CD4-positive, alpha-beta T cell treated with Interferon alpha-2 for 1 hour (primary cell): ENCODE data around the gene CETN1.

Experiments used
- DNase-seq, 2 donors: peaks; one replicate each; pipeline ENCODE4 v3.0.0-alpha.2; 2020 to 2022

CETN1 gene

GRCh38 chr18:627231-627630, 47.1 kb downstream of the CETN1 start:
- DNase-seq = no peak

DNA sequence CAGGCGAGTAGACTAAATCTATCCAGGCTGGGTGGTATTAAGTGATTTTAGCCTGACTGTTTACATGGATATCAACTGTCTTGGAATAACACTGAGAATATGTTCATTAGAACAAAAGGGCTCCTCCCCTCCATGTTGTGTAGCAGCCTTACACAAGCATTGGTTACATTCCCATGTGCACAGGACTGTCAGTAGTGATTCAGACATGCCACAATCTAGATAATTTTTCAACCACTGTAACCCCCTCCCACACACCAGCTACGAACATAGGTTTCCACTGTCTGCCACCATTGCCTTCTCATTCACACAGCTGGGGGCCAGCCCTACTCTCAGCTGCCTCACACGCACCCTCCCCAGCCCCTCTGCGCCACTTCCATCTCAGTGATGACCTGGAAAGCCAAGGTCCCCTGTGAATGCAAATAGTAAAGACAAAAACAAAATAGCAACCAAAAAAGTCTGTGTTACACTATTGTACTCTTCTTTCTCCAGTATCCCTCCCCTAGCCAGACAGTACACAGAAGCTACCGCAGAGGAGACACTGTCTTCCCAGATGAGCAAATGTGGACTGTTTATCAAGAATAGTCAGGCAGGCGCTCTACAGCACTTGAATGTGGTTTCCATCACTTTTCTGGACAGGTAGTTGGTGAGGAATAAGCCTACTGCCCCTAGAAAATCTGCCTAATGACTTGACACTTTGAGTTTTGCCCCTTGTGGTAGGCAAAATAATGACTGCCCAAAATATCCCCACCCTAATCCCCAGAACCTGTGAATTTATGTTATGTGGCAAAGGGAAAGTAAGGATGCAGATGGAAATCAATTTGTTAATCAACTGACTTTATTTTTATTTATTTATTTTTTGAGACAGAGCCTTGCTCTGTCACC, 49.3 kb downstream of the CETN1 start:
- DNase-seq = no peak

GRCh38 chr18:631560-631959, 51.4 kb downstream of the CETN1 start:
- DNase-seq = no peak
